ENCODE measurements around the gene KCNG2. TPM values are rescaled to one million over a fixed set of nuclear protein-coding genes. Genes with fewer than 3 reads are reported as not detected.
"Not testable (repeated sequence)": the region's sequence is repeated elsewhere in the genome, so short reads cannot be mapped to it uniquely, and the experiment has no call there.

KCNG2 gene
- polyA plus RNA-seq, 1 of the 3 experiments (the other 2 are of a cell fraction), result not detected

GRCh38 chr18:79865951-79866350, 68.2 kb downstream of the KCNG2 start:
- H3K9me3 ChIP-seq; H3K36me3 ChIP-seq (replicated peaks in 1 of 2; ENCODE audit: control insufficient read depth in 1 of 2, insufficient read depth in 2 of 2, low read length in 1 of 2); DNase-seq; H4K20me1 ChIP-seq (ENCODE audit: insufficient read depth); POLR2A ChIA-PET; H3K27ac ChIP-seq (ENCODE audit: low read depth in 2 of 2, low read length in 1 of 2); H3K4me3 ChIP-seq (ENCODE audit: low read depth in 2 of 2, low read length in 1 of 2); H2AFZ ChIP-seq (ENCODE audit: low read depth); H3K79me2 ChIP-seq (ENCODE audit: insufficient read depth); H3K4me1 ChIP-seq (ENCODE audit: control insufficient read depth in 1 of 2, insufficient read depth in 2 of 2, low read depth in 1 of 2, low read length in 1 of 2); H3K9ac ChIP-seq; H3K9me2 ChIP-seq; H3F3A ChIP-seq (replicated peaks; ENCODE audit: insufficient read depth); H3K4me2 ChIP-seq; CTCF ChIA-PET: not testable (repeated sequence)
- H3K27me3 ChIP-seq (ENCODE audit: insufficient read depth), result peaks cover 23% of the 10 kb centered on the region; the same call in 1 of the 2 replicates
- WGBS (ENCODE audit: low lambda C conversion rate), result 3% methylated on average over 3 of the region's 3 CpGs

GRCh38 chr18:79866889-79867574, 69.3 kb downstream of the KCNG2 start:
- ChIA-PET CTCF (interaction anchor here (1.6 kb wide), 1 partner anchor 14 kb away, joined by 3 read pairs; no protein-coding TSS in a partner anchor), POLR2A (no interaction called here)
- Histone ChIP-seq H3K36me3 (replicated peaks in 1 of 2; ENCODE audit: control insufficient read depth in 1 of 2, insufficient read depth in 2 of 2, low read length in 1 of 2) (no peaks in the 10 kb centered on the region), H3K4me2 (no peak overlapping the region), H3K4me3 (ENCODE audit: low read depth in 2 of 2, low read length in 1 of 2) (no peak overlapping the region), H3K9me2 (no peaks in the 10 kb centered on the region), H3K27me3 (ENCODE audit: insufficient read depth) (peaks cover 33% of the 10 kb centered on the region; the same call in 1 of the 2 replicates), H3F3A (replicated peaks; ENCODE audit: insufficient read depth) (no peaks in the 10 kb centered on the region), H2AFZ (ENCODE audit: low read depth) (no peak overlapping the region), H3K9ac (no peak overlapping the region), H3K79me2 (ENCODE audit: insufficient read depth) (no peaks in the 10 kb centered on the region), H4K20me1 (ENCODE audit: insufficient read depth) (no peaks in the 10 kb centered on the region), H3K9me3 (no peaks in the 10 kb centered on the region), H3K4me1 (ENCODE audit: control insufficient read depth in 1 of 2, insufficient read depth in 2 of 2, low read depth in 1 of 2, low read length in 1 of 2) (no peaks in the 10 kb centered on the region), H3K27ac (ENCODE audit: low read depth in 2 of 2, low read length in 1 of 2) (no peak overlapping the region)
- TF ChIP-seq REST (IDR thresholded peaks at IDR 0.05; ENCODE audit: low read depth, low read length), result no peak
- no peak for TF ChIP-seq EP300 (IDR thresholded peaks at IDR 0.05; ENCODE audit: borderline replicate concordance in 1 of 2, low read depth in 1 of 2, low read length in 1 of 2)
- no peak for TF ChIP-seq EZH2phosphoT487 (IDR thresholded peaks at IDR 0.05; ENCODE audit: borderline replicate concordance, low read depth)
- TF ChIP-seq CHD2 (IDR thresholded peaks at IDR 0.05; ENCODE audit: low read length, partially characterized antibody), result no peak
- no peak for TF ChIP-seq ZBTB33 (IDR thresholded peaks at IDR 0.05; ENCODE audit: borderline replicate concordance, low read depth)
- no peak for TF ChIP-seq USF2 (IDR thresholded peaks at IDR 0.05; ENCODE audit: borderline replicate concordance, low read depth, low read length)
- no peak for TF ChIP-seq FOXJ3 (CRISPR knock-in tag; IDR thresholded peaks at IDR 0.05)
- TF ChIP-seq FOXM1 (IDR thresholded peaks at IDR 0.05; ENCODE audit: low read depth), result no peak
- TF ChIP-seq MEF2A (IDR thresholded peaks at IDR 0.05; ENCODE audit: borderline replicate concordance, low read depth), result no peak
- no peak for TF ChIP-seq SIN3A (IDR thresholded peaks at IDR 0.05; ENCODE audit: borderline replicate concordance, low read depth, low read length)
- TF ChIP-seq CTCF (IDR thresholded peaks at IDR 0.05), result no peak
- no peak for TF ChIP-seq NRF1 (IDR thresholded peaks at IDR 0.05; ENCODE audit: low read depth, low read length)
- TF ChIP-seq FOSL2 (IDR thresholded peaks at IDR 0.05; ENCODE audit: borderline replicate concordance, low read depth), result no peak
- no peak for TF ChIP-seq ELF1 (IDR thresholded peaks at IDR 0.05)
- TF ChIP-seq MXI1 (IDR thresholded peaks at IDR 0.05; ENCODE audit: low read depth, low read length), result no peak
- no peak for TF ChIP-seq RCOR1 (IDR thresholded peaks at IDR 0.05; ENCODE audit: low read length)
- DNase-seq, result no peak
- WGBS (ENCODE audit: low lambda C conversion rate), result 49% methylated on average over 17 of the region's 20 CpGs

All from SK-N-SH (cell line).